GM19395 (cell line): ENCODE results near the gene INPP5A.

Experiments
- ATAC-seq: cut with Tn5 transposase; IDR thresholded peaks from one replicate; pipeline ENCODE4 v1.9.1; 2021; ENCODE audit warnings: mild to moderate bottlenecking, moderate library complexity; ENCODE audit not compliant: unreplicated experiment

Gene INPP5A

GRCh38 chr10:132607961-132608495, 70.4 kb downstream of the INPP5A start:
- ATAC-seq, result no peak

- no peak for ATAC-seq
Measured at GRCh38 chr10:132608511-132609195, 71.1 kb downstream of the INPP5A start.

- no peak for ATAC-seq
Measured at GRCh38 chr10:132609211-132609610, 71.6 kb downstream of the INPP5A start.

- ATAC-seq, result no peak
Measured at GRCh38 chr10:132610071-132610701, 72.6 kb downstream of the INPP5A start.

- ATAC-seq, result no peak
Measured at GRCh38 chr10:132611026-132611910, 73.7 kb downstream of the INPP5A start.

GRCh38 chr10:132611986-132612385, 74.4 kb downstream of the INPP5A start:
- ATAC-seq, result no peak

GRCh38 chr10:132612571-132613504, 75.3 kb downstream of the INPP5A start:
- no peak for ATAC-seq

GRCh38 chr10:132613566-132614348, 76.2 kb downstream of the INPP5A start:
- no peak for ATAC-seq

GRCh38 chr10:132614431-132615340, 77.1 kb downstream of the INPP5A start:
- ATAC-seq, result no peak

GRCh38 chr10:132615341-132616169, 78.0 kb downstream of the INPP5A start:
- no peak for ATAC-seq

GRCh38 chr10:132616170-132616995, 78.8 kb downstream of the INPP5A start:
- no peak for ATAC-seq

GRCh38 chr10:132616996-132617736, 79.6 kb downstream of the INPP5A start:
- no peak for ATAC-seq

GRCh38 chr10:132617737-132618052, 80.1 kb downstream of the INPP5A start:
- no peak for ATAC-seq

GRCh38 chr10:132618158-132618919, 80.8 kb downstream of the INPP5A start:
- ATAC-seq, result no peak

- ATAC-seq, result no peak
Measured at GRCh38 chr10:132619927-132620326, 82.3 kb downstream of the INPP5A start.
